NCI-H2196 (cell line): ENCODE data around the gene ROBO2.

Source experiments
- DNase-seq: peaks from one replicate; lab custom pipeline; 2025; ENCODE audit not compliant: unreplicated experiment; lab: John Stamatoyannopoulos, UW

Gene ROBO2

DNA sequence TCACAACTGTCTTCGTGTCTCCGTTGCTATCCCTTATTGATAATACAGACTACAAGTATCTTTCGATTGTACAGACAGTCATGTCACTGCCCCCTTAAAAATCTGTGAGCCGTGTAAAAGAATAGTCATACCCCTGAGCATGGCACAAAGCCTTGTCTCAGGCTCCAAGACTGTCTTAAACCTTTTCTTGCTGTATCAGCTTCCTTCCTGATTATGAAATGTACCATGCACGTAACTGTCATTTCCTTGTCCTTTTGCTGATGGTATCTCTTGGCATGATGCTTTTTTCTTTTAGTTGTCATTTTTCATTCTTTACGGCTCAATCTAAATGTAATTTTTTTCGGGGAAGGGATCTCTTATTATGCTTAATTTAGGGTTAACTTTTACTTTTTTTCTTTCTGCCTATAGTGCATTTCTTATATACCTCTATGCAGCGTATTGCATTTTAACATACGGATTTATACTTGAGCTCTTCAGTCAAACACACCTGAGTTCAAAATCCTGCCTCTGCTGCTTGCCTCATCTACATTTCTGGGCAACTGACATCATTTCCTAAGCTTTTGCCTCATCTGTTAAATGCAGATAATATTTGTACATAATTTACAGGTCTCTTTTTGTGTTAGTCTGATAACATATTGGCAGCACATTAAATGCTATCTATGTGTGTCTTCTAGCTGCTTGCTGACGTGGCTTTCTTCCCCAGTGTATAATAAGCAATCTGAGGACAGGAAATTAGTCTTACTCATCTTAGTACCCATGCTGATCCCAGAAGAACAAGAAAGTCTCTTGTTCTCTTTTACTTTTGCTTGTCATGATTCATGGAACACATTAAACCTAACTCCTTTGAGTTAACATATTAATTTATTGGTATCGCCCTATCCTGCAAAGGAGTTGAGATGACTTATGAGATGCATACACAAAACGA, 57.3 kb downstream of the ROBO2 start:
- no peak for DNase-seq

DNA sequence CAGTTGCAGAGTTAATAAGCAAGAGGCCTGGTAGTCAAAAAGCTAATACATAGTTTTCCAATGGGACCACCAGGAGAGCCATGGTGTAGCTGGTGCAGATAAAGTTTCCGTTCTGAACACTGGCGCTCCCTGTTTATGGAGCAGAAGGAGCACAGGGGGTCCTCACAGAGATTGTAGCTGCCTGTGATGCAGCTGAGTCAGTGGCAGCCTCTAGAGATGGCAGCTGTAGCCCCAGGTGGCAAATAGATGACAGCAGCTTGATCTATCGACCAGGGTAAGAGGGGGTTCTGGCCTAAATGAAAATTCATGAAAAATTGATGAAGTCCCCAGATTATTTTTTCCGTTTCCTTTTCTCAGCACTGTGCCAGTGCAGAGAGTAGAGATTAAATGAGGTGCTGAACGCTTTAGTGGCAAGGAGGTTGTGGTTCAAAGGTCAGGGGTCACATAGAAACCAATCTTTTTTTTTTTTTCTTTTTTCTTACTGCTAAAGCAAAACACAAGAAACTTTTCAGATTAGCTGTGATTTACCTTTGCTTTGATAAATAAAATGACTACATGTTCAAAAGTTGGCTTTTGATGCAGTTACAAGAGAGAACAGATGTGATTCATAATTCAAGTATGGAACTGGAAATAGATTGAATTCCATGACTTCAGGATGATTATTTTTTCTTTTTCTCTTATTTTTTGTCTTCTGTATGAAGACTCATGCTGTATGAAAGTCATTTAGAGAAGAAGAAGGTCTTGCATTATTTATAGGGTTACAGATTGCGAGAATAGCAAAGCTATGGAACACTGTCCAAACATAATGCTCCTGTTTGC, 63.3 kb downstream of the ROBO2 start:
- no peak for DNase-seq

DNA sequence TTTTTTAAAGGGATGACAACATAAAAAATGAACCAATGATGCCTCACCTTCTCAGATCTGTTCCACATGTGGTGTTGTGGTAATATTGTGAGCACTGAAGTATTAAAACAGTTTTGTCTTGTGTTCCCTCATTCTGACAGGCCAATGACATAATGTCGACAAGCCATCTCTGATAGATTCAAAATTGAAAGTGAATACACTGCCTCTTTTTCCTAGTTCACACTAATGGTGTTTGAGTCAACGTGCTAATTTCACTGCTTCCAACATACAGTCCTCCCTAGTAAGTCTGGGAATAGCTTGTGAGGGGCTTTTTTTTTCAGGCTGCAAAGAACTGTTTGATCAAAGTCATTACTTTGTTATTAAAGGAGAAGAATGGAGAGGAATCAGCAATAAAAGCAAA, 82.8 kb downstream of the ROBO2 start:
- no peak for DNase-seq

DNA sequence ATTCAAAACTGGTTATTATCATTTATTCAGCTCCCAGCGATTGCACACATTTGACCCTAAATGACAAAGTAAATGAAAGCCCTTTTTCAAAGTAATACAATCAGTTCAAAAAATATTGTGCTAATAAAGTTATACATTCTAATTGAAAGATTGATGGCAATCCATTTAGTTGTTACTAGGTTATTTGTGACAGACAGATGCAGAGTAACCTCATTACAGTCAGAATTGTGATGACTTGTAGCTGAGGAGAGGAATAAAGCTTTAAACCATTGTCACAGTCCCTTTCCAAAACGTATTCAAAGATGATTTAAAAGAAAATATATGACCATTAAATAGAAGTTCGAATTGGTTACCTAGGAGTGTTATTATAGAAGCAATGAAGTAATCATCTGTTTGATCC, 86.1 kb downstream of the ROBO2 start:
- DNase-seq, result no peak

DNA sequence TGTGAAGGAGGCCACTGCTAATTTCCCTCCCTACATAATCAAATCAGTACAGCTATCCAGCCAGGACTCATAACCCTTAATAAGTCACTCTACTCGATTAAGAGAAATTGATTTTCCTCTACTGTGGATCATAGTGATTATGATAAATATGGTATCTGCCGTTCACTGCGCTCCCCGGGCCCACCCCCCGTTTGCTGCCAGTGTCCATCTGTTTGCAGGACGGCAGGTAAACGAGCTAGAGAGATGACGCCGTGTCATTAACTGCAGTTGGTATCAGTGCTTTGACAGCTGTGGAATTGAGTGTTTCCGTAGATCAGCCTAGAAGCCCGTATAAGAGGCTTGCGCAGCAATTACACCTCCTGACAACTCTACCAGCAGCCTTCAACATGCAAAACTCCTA, 94.9 kb downstream of the ROBO2 start:
- no peak for DNase-seq

DNA sequence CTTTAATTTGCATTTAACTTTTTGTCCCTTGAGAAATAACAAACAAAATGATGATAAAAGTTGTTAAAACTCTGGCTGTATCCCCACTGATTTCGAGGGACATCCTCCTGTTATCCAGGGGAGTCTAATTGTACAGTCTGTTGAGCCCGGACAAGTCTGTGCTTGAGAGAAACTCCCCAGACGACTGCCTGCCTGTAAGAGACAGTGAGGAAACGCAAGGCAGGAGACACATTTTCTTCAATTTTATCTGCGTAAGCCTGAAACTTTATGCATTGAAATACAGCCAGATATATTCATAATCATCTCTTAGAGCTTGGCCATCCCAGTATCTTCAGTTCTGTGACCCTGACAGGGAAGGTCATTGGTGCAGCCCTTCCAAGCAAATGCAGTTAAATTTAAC, 97.7 kb downstream of the ROBO2 start:
- DNase-seq, result no peak

DNA sequence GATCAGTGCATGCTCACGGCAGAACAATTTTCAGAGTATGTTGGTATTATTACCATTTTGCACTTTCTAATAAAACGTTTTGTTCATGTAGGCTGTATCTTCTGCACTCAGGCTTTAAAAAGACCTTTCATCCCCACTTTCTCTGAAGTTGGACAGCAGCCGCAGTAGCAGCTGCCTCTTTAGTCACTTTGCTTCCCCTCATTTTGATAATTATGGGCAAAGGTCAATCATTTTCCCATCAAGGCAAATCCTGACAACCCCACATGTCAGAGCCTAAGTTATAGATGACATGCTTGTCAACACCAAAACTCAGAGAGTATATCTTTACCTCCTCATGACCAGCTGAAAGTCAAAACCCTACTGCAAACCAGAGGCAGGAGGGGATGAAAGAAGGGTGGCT, 99.7 kb downstream of the ROBO2 start:
- DNase-seq, result no peak

DNA sequence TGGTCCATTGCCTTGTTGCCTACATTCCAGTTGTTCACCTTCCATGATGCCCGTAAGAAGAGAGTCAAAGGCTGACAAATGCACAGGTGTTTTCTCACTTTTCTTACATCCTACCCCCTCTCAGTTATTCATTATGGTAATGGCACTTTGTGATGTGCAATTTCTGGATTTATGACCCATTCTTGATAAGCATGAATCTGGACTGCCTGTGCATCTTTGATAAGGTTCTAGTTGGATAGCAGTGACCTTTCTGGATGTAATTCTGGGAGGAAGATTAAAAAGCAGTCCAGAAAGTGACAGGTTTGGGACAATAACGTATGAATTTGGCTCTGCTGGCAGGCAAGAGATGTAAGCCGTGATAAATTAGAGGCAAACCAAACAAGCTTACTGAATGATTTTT, 101.5 kb downstream of the ROBO2 start:
- DNase-seq, result no peak

DNA sequence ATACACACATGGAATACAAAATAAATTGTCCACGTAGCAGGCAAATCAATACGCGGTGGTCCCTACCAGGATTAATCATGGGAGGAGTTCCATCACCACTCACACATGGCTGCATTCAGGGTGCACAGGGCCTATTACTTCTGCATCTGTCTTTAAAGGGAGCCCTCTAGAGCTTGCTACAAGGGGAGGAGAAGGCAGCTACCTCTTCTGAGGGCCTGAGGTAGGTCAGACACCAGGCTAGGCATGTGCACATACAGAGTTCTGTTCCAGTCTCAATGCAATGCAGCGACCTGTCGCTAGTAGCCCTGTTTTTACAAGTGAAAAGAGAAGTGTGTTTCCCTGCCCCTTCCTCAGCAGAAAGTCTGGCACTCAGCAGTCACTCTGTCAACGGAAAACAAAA, 102.7 kb downstream of the ROBO2 start:
- no peak for DNase-seq

DNA sequence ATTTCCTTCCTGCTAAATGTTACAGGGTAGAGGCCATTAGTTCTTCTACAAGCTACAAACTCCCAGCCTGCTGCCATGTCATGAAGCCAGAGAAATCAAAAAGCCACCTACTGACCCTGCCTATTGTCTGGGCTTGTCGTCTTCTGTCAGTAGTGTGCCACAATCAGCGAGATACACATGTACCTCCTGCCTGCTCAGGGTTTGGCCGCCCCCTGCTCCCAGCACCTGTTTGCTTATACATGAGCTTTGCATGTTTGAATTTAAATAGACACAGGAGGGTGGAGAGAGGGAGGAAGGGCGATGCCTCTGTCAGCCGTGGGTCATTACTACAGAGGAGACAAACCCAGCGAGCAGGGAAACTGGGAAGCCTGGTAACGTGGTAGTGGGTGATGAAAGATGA, 106.1 kb downstream of the ROBO2 start:
- no peak for DNase-seq

DNA sequence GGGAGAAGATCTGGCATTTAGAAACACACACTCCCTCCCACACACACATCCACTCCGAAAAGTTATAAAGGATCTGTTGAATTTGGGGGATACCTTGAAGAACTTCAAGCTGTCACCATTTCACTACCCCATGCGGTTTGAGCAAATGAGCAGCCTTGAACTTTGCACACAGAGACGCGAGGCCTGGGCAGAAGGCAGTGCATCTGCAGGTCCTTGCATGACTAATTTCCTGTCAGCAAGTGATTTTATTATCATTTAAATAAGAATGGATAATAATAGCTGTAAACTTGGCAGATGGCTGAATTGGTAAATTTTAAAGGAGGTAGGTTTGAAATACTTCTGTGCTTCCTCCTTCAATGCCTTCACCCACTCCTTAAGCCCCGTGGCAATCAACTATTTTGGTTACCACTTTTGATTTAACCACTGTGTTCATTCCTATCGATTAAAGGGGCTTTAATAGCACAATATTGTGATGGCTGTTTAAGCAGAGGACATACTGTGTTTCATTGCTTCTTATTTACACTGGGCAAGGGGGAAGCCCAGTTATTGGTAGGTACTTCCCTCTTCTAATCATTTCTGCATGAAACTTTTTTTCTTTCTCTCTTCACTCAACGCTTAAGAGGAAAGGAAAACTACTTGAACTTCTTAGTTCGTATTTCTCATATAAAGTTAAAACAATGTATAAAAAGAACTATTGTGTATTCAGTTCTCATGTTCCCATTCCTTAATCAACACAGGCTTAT, 108.1 kb downstream of the ROBO2 start:
- DNase-seq, result no peak

DNA sequence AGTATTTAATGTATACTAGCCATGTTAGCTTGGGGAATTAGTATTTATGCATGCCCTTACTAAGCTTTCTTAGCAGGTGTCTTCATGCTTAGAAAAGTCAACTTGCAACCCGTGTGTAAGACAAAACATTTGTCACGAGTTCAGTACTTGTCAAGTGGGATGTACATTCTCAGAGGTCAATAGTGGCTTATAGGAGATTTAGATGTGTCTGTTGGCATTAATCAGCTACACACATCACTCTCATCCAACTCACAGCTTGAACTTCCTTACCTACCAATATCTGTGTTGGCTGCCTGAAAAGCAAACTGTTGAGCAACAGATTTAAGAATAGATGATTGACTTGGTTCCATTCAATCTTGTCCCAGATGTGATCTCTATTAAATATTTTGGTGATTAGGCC, 109.5 kb downstream of the ROBO2 start:
- DNase-seq, result no peak

DNA sequence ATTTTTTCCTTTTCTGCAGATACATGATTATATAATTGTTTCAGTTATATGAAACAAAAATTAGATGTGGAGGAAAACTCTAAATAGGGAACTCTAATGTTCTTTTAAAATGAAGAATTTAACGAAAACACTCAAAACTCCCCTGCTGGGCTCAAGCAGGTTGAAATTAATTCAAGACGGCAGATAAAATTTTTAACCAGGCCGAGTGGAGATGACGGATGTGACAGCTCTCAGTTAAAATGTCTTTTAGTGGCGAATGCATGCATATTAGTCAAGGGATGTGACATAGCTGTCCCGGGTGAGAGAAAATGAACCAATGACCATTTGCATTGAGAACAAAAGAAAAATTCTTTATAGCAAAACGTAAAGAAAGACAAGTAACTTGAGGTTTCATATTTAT, 110.1 kb downstream of the ROBO2 start:
- no peak for DNase-seq

DNA sequence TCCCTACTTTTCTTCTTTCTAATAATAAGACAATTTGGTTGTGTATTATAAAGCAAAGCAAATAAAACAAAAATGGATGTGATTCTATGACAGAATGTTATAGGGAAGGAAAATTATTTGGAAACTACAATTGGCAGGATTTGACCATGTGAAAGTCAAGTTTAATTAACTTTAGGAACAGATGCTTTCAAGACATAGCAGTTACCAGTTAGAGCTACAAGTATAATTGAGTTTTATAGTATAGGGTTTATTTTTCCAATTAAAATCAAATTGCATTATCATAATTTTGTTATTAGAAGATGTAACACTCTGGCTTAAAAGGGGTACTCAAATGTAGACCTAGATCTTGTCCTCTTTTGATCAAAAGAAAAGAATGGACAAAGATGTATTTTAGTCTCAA, 110.9 kb downstream of the ROBO2 start:
- no peak for DNase-seq

DNA sequence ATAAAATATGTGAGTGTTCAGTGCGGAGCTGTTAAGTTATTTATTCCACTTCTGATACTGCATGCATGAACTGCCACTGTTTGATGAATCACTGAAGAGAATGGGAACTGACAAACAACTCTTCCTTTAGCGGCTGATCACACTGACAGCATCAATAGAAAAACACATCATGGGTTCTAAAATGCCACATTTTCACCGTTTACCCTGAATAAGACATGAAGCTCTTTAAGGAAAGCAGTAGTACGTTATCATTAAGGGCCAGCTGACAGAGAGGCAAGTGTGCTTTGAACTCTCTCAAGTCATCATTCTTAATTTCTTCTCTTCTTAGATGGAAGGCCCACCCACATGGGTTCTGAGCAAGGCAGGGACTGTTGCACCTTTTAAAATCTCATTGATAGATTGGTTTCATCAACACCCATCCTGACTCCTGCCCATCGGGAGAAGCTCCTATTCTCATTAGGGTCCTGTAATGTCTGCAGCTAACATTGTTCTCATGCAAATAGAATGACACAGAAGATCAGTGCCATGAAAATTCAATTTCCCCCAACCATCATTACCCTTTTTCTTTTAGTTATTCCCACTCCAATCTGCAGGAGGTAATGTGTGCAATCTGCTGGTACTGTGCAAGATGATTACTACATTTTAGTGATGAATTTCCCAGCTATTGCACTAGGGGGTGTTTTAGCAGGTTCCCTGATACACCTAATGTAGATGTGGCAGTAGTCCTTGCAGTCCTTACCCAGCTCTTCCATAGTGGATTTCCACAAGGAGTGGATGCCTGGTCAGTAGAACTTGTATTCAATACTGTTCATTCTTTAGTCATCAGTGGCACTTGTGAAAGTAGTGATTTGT, 119.1 kb downstream of the ROBO2 start:
- no peak for DNase-seq

DNA sequence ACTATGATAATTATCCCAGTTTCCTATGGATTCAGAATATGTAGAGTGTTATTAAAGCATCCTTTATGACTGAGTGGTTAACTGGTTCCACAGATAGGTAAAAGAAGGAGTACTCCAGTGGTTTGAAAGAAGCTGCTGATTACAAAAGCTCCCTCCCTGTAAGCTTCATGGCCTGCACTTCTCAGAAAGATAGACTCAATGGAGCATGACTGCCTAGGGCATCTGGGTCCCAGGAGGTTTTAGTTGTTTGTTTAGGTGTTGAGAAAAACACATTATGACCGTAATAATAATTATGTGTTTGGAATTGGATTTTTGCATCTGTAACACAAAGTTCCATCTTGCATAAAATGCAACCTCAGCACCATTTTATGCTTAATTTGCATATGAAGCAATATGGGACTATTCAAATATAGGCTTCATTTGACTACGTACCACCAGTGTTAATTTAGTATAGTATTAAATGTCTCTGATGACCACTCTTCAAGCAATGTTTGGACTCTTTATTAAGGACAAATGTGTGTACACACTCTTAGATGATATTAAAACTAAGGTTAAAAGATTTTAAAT, 121.1 kb downstream of the ROBO2 start:
- no peak for DNase-seq

DNA sequence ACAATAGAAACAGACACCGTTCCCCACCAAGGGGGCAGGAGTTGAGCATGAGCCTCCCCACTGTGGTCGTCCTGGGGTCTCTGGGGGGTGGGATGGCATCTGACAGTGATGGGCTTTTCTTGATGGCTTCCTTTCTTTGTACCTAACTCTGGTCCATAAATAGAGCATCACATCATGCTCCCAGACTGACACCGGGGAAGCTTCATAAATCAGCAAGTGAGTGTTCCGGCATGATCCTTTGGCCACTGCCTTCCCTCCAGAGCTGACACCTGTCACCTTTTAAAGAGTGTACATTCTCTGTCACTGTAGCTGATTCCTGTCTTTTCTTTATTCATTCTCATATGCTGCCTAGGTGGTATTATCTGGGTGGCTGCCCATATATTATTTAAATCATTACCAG, 129.9 kb downstream of the ROBO2 start:
- DNase-seq, result no peak

DNA sequence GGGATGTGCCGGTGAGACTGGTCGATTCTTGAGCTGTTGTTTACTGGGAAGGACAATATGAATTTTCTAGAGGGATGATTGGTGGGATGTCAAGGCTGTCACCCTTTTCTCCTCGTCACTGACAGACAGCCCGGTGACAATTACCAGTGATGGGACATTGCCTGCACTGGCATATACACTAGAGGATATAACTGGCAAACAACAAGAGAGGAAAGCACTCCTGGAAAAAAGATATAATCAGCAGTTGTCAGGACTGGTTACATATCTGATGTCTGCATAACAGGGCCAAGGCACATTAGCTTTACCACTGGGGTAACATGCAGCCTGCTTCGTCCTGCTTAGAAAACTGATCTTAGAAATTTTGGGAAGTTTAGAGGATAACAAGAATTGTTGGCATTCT, 131.1 kb downstream of the ROBO2 start:
- no peak for DNase-seq

DNA sequence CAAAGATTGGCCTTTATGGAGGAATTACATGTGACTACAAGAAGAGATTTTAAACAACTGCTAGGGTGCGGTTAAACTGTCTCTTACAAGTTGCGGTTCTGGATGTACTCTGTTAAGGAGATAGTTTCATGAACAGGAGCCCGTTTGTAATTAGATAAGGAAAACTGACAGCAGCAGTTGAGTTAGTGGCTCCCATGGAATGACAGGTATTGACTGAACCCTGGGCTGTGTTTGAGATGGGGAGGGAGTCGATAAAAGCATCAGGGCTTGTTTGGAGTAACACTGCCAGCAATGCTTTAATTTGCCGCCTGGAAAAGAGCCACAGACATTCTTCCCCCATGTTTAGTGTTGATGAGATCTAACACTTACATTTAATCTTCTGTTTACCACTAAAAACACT, 139.9 kb downstream of the ROBO2 start:
- DNase-seq, result no peak

DNA sequence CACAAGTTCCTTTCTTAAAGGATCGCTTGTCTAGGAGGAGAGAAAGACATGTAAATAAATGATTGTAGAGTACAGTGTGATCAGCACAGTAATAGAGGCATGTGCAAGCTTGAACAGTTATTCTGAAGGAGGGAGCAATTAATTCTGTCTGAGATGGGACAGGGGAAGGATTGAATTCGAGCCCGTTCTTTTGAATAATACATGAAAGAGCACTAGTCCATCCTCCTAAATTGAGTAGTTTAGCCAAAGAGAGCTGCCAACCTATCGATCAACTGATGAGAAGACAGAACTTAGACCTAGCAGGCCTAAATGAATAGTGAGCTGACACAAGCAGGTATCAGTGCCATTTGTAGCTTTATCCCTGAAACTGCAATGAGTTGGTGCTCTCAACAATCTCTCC, 142.4 kb downstream of the ROBO2 start:
- DNase-seq, result no peak
